GM12801 (cell line): Measurements from ENCODE around the gene FAM50A.

Experiments
- TF ChIP-seq, protein P1 (sequence below): IDR thresholded peaks from one replicate; pipeline ENCODE4 v1.5.1; 2011; ENCODE audit warnings: control low read depth; ENCODE audit not compliant: insufficient read length; ENCODE audit errors: extremely low read depth

FAM50A gene

DNA sequence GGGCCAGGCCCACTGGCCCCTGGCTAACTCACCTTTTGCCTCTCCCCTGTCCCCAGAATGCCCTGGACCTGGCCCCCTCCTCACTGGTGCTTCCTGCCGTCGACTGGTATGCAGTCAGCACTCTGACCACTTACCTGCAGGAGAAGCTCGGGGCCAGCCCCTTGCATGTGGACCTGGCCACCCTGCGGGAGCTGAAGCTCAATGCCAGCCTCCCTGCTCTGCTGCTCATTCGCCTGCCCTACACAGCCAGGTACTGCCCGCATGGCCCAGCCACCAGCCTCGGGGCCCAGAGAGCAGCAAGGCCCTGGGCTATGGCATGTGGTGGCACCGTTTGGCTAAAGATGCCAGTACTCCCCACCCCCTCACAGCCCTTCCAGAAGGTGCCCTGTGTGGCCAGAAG, 11.7 kb upstream of the FAM50A start:
- TF ChIP-seq, protein P1, sequence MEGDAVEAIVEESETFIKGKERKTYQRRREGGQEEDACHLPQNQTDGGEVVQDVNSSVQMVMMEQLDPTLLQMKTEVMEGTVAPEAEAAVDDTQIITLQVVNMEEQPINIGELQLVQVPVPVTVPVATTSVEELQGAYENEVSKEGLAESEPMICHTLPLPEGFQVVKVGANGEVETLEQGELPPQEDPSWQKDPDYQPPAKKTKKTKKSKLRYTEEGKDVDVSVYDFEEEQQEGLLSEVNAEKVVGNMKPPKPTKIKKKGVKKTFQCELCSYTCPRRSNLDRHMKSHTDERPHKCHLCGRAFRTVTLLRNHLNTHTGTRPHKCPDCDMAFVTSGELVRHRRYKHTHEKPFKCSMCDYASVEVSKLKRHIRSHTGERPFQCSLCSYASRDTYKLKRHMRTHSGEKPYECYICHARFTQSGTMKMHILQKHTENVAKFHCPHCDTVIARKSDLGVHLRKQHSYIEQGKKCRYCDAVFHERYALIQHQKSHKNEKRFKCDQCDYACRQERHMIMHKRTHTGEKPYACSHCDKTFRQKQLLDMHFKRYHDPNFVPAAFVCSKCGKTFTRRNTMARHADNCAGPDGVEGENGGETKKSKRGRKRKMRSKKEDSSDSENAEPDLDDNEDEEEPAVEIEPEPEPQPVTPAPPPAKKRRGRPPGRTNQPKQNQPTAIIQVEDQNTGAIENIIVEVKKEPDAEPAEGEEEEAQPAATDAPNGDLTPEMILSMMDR, result no peak

DNA sequence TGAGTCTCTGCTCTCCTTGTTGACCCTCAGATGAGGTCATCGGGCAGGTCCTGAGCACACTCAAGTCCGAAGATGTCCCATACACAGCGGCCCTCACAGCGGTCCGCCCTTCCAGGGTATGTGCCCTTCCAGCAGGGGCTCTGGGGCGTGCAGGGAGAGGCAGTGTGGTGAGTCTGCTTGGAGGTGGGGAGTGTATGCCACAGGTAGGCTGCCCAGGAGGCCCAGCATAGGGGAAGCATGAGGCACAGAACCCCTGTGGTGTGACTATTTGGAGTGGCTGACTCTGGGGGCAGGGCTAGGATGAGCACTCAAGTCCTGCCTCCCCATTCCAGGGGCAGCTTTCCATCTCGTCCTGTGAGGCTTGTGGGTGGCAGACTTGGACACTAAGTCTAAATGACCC, 10.3 kb upstream of the FAM50A start:
- TF ChIP-seq, protein P1, result no peak

DNA sequence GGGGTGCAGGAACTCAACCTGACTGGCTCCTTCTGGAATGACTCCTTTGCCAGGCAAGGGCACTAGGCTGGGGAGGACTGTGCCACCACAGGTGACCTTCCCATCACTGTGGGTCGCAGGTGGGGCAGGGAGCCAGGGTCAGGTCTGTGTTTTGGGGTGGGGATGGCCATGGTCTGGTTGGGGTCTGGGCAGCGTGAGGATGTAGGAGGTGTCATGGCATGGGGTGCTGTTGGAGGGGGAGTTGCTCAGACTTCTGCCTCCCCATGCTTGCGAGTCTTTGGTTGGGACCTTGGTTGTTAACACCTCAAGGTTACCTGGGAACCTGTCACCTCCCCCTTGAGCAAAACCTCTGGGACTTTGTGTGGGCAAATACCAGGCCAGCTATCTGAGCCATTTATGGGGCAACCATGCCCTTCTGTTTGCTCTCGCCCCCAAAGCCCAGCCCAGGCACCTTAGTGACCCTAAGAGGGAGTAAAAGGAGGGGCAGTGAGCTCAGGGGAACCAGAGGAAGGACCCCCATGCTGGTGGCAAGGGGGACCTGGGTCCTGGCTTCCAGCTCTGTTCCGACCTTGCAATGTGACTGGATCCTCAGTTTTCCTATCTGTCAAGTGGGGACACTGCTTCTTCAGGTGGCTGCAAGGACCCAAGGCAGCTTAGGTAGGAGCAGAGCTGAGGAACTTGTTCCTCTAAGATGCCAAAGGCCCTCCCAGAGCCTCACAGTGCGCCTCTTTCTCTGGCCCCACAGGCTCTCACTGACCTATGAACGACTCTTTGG, 9.4 kb upstream of the FAM50A start:
- TF ChIP-seq, protein P1, result no peak

DNA sequence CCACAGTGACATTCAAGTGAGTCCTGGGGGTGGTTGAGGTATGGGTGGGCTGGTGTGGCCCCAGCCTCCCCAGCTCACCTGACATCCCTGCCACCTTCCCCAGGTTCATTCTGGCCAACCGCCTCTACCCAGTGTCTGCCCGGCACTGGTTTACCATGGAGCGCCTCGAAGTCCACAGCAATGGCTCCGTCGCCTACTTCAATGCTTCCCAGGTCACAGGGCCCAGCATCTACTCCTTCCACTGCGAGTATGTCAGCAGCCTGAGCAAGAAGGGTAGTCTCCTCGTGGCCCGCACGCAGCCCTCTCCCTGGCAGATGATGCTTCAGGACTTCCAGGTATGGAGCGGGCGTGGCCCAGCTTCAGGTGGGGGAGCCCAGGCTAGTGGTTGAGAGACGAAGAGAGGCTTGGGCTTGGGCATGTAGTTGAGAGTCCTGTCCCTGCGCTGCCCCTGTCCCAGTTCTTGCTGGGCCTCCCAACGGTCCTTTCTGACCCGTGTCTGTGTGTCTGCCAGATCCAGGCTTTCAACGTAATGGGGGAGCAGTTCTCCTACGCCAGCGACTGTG, 8.7 kb upstream of the FAM50A start:
- TF ChIP-seq, protein P1, result no peak

DNA sequence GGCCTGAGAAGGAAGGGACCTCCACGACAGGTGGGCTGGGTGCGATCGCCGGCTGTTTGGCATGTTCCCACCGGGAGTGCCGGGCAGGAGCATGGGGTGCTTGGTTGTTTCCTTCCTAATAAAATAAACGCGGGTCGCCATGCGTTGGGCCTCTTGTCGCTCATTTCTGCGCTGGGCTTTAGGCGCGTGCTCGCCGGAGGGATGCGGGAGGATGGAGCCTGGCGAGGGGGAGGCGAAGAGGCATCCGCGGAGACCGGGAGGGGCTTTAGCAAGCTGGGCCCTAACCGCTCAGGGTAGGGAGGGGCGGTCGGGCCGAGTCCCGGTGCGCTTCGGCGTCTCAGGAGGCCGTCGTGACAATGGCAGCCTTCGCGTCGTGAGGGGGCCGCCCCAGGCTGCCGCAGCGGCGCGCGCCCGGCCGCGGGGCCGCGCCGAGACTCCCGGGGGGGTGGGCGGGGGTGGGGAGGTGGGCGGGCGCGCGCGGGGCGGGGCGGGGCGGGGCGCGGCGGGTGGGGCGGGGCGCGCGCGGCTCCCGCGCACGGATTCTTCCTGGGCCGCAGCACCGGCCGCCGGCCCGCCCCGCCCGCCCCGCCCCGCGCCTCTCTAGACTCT, 7.5 kb upstream of the FAM50A start:
- TF ChIP-seq, protein P1, result no peak

DNA sequence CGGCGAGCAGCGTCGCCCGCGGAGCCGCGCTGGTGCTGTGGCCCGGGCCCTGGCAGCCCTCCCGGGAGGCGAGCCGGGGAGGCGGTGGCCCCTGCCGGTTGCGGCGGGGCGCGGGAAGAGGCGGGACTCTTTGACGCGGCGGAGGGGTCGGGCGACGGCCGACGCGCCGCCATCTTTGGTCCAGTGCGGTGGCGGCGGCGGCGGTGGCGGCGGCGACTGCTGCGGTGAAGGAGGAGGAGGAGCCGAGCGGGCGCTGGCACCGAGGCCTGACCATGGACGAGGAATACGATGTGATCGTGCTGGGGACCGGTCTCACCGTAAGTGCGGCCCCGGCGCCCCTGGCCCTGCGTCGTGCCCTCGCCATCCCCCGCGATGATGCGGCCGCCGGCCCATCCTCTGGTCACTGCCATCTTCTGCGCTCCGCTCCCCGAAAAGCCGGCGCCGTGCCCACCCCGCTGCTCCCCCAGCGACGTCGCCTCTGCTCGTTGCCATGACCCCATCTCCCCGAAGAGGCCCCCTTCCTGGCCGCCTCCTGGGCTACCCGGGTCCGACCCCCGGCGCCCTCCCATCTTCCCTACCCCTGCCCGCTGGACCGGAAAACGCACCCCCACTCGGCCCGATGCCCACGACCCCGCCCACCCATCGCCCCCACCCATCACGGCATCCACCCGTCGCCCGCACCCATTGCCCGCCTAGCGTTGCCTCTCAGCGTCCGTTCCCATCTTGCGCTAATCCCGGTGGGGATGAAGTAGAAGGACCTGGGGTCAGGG, 6.8 kb upstream of the FAM50A start, which contains the start of gene GDI1:
GDI1 (plus strand) TSS at position 172 of the 770 bp plus-strand sequence; CDS start at position 273, 101 bp downstream.
- TF ChIP-seq, protein P1, result no peak
